Glomerular endothelial cell (primary cell): ENCODE results near the gene CLEC20A. TPM values are rescaled to one million over a fixed set of nuclear protein-coding genes. Genes with fewer than 3 reads are reported as not detected.
"Not testable (repeated sequence)": the region's sequence is repeated elsewhere in the genome, so short reads cannot be mapped to it uniquely, and the experiment has no call there.

ENCODE experiments used
- DNase-seq: peaks from one replicate; pipeline ENCODE4 v3.0.0-alpha.2; 2011; ENCODE audit warnings: low read depth, low spot score; ENCODE audit errors: extremely low read depth
- total RNA-seq: library from RNA; depleted of rRNA; stranded (reverse); fragments of >200 nt; gene quantifications from 2 replicates; pipeline ENCODE4 v1.2.3, GENCODE V29; 2015

The CLEC20A gene
- total RNA-seq, 1 donor from 2014 or later = not detected

GRCh38 chr1:178529364-178530036 lies 32.7 kb upstream of the CLEC20A start:
- DNase-seq = no peak

GRCh38 chr1:178528953-178529335 lies 32.2 kb upstream of the CLEC20A start:
- no peak for DNase-seq

DNA sequence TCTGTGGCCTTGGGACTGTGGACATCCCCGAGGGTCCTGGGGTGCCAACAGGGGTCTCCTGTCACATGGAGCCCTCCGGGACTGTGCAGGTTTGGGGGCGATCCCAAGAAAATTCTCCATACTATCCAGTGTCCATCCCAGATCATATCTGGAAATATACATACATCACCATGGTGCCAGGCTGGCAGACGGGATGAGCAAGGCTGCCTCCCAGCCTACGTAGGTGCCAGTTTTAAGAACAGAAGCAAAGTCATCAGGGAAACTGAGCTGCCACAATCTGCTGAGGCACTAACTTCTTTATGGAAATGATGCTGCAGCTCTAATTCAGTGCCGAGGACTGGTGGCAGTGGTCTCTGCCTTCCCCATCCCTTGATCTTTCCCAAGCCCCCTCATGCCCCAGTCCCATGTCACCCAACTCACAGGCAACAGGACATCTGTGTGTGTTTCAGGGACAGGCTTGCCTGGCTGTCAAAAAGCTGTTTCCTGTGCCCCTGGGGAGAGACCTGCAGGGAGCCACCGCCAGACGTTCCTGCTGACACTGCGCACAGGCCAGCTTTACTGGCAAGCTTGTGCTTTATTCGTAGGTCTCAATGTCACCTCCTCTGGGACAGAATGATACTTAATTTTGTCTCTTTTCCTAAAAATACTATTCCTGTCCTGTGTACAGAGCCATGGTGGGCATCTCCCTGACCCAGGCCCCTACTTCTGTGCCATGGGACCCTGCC lies 31.6 kb upstream of the CLEC20A start:
- DNase-seq = no peak

GRCh38 chr1:178527117-178527516 lies 30.4 kb upstream of the CLEC20A start:
- DNase-seq = no peak

- no peak for DNase-seq
Measured at GRCh38 chr1:178521241-178521640, 24.5 kb upstream of the CLEC20A start.

GRCh38 chr1:178520803-178521202 lies 24.0 kb upstream of the CLEC20A start:
- no peak for DNase-seq

GRCh38 chr1:178518894-178519293 lies 22.1 kb upstream of the CLEC20A start:
- no peak for DNase-seq

DNA sequence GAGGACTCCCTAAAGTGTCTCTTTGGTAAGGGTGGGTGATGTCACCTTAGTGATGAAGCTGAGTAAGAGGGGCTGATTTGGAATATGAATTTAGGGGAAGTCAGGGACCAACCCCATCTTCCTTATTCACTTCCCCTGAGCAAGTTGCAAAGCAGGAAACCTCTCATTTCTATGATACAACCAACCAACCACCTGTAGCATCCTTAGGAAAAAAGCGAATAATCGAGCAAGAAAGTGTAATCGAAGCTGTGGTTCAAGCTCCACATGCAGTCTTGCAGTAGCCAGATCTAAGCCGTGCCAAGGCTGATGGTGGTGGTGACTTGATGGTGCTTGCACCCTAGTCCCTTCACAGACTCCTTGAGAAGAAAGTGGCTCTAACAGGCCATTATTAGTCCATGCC lies 19.3 kb upstream of the CLEC20A start:
- DNase-seq = no peak

GRCh38 chr1:178513278-178513983 lies 16.7 kb upstream of the CLEC20A start:
- DNase-seq = no peak

DNA sequence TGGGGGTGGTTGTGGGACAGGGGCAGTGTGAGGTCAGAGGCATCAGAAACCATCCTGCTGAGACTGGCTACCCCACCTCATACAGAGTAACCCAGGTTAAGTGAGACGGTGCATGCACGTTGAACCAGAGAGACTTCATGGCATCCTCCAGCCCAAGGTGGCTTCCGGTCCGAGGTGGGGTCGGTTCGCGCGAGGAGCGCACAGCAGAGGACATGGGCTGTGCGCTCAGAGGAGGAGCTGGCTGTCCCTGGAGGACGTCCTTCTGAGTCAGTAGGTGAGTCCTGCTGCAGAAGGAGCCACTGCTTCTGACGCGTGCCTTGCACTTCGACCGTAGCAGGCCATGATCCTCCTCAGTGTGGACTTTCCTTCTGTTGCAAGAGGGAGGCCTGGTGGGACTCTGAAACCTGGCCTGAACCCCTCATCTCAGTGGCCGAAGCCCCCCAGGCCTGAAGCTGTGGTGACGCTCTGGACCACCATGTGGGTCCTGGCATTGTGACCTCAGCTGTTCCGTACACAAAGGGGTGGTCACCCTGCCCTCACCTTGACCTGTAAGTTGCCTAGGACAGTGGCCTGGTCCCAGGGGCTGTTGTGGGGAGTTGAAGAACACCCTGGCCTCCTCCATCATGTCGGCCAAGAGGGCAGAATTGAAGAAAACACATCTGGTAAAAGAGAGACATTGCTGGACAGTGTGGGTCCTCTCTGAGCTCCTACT lies 16.0 kb upstream of the CLEC20A start, which contains the start of gene TEX35:
TEX35 (plus strand) TSS at position 544 of the 712 bp plus-strand sequence; CDS start at position 624, 80 bp downstream.
- no peak for DNase-seq

- DNase-seq = no peak
Measured at GRCh38 chr1:178510155-178510554, 13.4 kb upstream of the CLEC20A start.

GRCh38 chr1:178509414-178510007 lies 12.7 kb upstream of the CLEC20A start:
- DNase-seq = no peak

DNA sequence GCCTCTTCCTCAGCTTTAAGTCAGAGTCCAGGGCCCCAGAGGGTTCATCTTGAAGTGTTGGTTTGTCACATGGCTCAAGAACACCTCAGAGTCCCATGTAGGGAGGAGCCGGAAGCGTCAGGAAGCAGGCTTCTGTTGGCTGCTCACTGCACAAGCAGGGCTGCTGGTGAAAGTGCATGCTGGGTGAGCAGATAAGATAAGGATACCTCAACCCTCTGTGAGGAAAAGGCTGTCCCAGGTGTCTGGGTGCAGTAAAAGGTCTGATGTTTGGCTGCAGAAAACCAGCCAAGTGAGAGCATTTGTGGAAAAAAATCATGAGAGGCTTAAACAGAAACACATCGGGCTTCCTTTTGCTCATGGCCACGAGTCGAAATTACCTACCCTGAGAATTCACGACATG lies 9.9 kb upstream of the CLEC20A start:
- no peak for DNase-seq

- no peak for DNase-seq
Measured at GRCh38 chr1:178506177-178506576, 9.4 kb upstream of the CLEC20A start.

DNA sequence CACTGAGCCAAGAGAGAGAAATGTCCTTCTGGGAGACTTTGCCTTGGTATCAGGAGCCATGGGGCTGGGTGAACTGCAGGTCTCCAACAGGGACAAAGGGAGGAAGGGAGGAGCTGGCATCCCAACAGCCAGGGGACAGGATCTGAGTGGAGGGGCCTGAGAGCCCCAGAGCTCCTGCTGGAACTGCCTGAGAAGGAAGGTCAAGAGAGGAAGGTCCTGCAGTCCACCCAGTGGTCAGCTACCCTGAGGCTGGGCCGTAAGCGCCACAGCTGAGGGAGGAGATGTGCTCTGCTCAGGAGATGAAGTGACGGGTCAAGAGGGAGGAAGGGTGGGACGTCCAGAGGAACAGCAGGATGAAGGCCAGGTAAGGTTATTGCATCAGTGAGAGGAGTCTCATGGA lies 7.5 kb upstream of the CLEC20A start:
- DNase-seq = no peak

- DNase-seq = no peak
Measured at GRCh38 chr1:178503849-178504248, 7.1 kb upstream of the CLEC20A start.

GRCh38 chr1:178503316-178503715 lies 6.6 kb upstream of the CLEC20A start:
- DNase-seq = not testable (repeated sequence)

GRCh38 chr1:178502856-178503255 lies 6.1 kb upstream of the CLEC20A start:
- no peak for DNase-seq

DNA sequence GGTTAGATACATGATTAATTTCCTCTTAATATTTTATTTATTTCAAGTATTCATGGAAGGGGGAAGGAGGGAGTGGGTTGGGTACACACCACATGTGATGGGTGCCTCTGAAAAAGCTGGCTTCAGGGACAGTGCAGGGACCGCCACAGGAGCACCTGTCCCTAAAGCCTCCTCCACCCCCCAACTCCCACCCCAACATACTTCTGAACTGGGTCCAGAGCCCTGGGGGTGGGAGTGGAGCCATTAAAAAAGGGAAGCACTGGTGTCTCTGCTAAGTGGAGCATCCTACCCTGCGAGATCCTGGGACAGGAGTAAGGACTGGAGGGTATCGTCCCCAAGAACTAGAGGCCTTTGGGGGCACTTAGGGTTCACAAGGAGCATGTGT lies 5.6 kb upstream of the CLEC20A start:
- no peak for DNase-seq

- no peak for DNase-seq
Measured at GRCh38 chr1:178501705-178502329, 5.1 kb upstream of the CLEC20A start.
